Measurements from ENCODE around the gene HECW1.

GRCh38 chr7:43417455-43417854 lies 305.0 kb downstream of the HECW1 start:
- TF ChIP-seq TAF1 (IDR thresholded peaks at IDR 0.05; ENCODE audit: low read depth, low read length) (no peak), POLR2A (IDR thresholded peaks at IDR 0.05; ENCODE audit: low read depth, low read length) (no peak), POLR2AphosphoS5 (IDR thresholded peaks at IDR 0.05; ENCODE audit: low read depth, low read length) (no peak)

Data from GM12891 (cell line).